Activated CD4-positive, CD25-positive, alpha-beta regulatory T cell treated with anti-CD3 and anti-CD28 coated beads, Interleukin-2, amount 50 U/mL, for 72 hours (primary cell): ENCODE data around the gene REPIN1.

Experiments used
- DNase-seq: peaks from one replicate; pipeline ENCODE4 v3.0.0; 2021

Gene REPIN1

DNA sequence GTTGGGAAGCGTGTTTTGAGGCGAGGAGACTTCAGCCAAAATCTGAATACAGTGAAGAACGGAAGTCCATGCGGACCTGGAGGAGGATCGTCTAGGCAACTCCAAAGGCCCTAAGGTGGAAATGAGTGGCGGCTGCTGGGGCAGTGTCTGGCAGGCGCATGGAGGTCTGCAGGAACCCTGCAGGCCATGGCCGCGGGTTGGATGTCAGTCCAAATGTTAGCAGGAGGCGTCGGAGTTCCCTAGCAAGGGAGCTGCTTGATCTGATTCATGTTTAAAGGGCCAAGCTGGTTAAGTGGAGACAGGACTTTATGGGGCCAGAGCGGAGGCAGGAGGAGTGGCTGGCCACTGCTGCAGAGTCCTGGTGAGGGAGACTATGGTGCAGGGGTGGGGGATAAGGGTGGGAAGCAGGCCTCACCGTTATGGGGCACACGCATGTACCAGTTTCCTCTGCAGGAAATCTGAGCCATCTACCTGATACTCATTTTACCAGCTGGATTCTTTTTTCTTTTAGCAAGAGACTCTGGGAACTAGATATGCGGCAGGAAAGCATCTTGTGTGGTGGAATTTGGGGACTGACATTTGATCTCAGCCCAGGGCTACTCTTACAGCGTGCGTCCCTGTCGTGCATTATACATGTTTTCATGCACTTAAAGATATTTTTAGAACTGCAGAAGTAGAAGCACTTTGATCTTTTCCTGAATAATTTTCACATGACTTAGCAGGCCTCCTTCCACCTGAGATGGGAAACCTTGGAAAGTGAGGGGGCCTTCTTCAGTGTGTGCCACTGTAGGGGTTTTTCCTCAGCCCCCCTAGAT is 6.6 kb upstream of the REPIN1 start:
- DNase-seq = no peak

DNA sequence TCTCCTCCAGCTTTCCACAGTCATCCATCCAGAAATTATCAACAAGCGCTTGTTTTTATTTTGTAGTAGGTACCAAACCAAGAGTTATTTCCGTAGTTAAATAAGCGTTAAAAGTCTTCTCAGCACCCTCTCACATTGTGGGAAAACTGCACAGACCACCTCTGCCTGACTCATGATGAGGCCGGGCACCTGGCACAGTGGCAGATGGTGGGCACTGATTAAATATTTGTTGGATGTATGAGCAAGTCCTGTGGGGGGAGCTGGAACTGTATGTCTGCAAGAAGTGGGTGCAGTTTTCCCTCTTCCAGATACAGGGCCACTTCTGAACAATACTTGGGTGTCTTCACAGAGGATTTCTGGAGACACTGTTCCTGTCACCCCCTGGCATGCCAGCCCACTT is 5.3 kb upstream of the REPIN1 start:
- no peak for DNase-seq

- no peak for DNase-seq
Observed at GRCh38 chr7:150363872-150364271, 4.8 kb upstream of the REPIN1 start.

GRCh38 chr7:150365194-150365593 is 3.4 kb upstream of the REPIN1 start:
- no peak for DNase-seq

DNA sequence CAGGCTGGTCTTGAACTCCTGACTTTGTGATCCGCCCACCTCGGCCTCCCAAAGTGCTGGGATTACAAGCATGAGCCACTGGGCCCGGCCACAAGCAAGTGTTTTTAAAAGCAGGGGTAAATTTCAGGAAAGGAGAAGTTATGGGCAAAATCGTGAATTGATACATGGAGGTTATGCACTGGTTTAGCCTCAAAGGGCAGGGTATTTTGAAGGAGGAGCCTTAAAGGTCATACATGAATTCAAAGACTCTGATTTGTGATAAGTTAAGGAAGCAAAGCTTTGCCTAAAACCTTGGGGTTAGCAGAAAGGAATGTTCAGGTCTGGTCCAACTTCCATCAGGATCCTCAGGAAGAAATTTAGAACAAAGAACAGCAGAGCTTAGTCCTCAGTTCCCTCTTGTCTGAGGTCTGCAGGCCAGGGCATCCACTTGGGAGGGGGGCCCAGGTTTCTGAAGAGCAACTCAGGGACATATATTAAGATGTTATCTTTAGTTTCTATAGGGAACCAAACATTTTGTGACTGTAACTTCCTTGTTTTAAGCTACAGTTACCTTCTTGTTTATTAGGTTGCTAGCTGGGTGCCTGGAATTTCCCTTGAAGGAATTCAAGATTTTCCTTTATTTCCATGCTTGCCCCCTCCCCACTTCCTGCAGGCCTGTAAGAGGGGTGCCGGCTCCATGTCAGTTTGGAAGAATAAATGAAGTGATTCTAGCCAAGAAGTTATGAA is 2.8 kb upstream of the REPIN1 start:
- DNase-seq = no peak

GRCh38 chr7:150367677-150368095 is 936 bp upstream of the REPIN1 start:
- no peak for DNase-seq

DNA sequence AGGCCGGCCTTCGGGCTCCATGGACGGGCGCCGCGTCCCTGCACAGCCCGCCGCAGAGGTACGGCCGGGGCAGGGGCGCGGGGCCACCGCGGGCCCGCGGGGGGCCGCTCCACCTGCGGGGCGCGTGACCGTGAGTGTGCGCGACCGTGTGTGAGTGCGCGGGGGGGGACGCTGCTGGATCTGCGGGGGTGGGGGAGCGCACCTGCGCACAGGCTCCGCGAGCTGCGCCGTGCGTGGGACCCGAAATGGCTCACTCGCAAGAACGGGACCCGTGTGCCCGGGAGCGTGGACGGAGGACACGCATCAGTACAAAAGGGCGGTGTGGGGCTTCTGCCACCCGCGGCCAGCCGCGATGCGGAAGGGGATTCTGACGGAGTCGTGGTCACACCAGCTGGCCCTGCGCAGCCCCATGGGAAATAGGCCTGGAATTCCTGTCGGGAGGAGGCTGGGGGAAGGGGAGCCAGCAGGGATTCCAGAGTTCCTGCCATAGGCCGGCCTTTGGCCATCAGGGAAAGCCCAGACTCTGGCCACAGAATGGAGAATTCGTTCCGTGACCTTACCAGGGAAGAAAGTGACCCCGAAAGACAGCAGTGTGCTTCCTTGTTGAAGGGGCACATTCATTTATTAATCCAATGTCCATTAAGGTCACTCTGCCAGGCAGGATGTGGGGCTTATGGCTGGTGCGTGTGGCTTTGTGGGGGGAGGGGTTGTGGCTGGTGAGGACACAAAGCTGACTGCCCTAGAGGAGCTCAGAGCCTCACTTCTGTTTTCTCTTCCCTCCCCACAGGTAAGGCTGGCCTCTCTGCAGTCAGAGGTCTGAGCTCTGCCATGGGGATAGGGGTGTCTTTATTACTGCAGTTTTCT is 494 bp downstream of the REPIN1 start:
- DNase-seq = peak; percentile 60

GRCh38 chr7:150369748-150370501 is 1.3 kb downstream of the REPIN1 start:
- DNase-seq = no peak

GRCh38 chr7:150370612-150371071 is 2.0 kb downstream of the REPIN1 start:
- no peak for DNase-seq

- DNase-seq = no peak
Observed at GRCh38 chr7:150371131-150371995, 2.7 kb downstream of the REPIN1 start.

GRCh38 chr7:150371996-150372270 is 3.3 kb downstream of the REPIN1 start:
- no peak for DNase-seq

DNA sequence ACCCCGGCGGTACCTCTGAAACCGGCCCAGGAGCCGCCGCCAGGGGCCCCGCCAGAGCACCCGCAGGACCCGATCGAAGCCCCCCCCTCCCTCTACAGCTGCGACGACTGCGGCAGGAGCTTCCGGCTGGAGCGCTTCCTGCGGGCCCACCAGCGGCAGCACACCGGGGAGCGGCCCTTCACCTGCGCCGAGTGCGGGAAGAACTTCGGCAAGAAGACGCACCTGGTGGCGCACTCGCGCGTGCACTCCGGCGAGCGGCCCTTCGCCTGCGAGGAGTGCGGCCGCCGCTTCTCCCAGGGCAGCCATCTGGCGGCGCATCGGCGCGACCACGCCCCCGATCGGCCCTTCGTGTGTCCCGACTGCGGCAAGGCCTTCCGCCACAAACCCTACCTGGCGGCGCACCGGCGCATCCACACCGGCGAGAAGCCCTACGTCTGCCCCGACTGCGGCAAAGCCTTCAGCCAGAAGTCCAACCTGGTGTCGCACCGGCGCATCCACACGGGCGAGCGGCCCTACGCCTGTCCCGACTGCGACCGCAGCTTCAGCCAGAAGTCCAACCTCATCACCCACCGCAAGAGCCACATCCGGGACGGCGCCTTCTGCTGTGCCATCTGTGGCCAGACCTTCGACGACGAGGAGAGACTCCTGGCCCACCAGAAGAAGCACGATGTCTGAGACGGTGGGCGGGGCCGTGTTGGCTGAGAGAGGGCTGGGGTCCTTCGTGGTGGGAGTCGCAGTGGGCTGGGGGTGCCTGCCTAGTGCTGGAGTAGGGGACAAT is 3.8 kb downstream of the REPIN1 start:
- DNase-seq = no peak

DNA sequence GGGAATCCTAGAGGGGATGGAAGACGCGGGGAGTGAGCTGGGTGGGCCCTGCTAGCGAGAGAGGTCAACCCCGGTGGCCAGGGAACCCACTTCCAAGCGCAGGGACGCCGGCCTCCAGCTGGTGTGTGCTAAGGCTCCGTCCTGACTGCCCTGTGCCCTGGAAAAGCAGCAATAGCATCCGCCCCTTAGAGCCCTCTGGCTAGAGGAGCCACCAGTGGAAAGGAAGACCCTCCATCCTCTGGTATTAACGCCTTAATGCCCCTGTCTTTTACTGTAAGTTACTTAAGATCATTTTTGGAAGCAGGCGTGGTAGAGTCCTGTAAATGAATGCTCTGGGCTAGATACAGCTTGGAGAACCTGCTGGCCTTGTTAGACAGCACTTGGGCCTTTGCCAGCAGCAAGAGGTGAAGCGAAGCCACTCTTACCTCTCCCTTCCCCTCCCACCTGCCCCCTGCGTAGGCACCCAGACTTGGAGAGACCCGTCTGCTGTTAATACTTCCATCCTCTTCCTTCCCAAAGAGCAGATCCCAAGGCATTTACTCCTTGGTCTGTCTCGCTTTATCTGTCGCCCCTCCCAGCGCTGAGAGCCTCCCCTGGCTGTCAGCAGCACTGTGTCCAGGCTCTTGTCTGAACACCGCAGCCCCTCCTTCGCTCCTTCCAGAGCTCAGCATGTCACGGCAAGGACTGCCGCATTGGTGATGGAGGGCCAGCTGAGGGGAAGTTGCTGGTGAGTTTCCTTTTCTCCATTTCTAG is 4.6 kb downstream of the REPIN1 start:
- no peak for DNase-seq

DNA sequence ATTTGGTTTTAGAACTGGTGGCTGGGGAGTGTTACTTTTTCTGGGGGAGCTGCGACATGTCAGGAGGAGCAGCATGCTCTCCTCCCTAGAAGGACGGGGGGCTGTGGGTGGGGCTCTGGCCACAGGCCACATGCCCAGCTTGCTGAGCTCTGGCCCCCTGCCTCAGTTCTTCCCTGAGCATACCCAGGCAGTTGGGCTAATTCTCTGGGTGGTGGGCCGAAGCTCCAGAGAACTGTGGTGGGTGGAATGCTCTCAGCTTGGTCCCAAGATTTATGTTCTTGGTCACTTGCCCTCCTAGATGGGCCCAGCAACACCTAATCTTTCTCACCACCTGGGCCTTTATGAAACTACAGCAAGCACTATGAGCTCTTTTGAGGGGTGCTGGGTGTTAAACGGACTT is 5.4 kb downstream of the REPIN1 start:
- no peak for DNase-seq

DNA sequence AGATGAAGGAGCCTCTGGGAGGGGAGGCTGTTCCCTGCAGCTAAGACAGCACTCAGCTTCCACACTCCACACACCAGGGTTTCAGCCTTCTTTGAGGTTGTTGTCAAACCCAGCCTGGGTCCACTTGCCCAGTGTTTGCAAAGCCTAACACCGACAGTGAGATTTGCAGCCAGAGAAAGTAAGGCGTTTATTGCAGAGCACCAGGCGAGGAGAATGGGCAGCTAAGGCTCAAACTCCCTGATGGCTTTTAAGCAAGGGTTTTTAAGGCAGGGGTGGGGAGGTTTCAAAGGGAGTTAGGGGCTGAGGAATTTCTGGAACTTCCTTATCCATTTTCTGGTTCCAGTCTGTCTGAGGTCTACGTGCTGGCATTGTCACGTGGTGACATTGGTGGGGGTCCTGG is 5.8 kb downstream of the REPIN1 start:
- no peak for DNase-seq

DNA sequence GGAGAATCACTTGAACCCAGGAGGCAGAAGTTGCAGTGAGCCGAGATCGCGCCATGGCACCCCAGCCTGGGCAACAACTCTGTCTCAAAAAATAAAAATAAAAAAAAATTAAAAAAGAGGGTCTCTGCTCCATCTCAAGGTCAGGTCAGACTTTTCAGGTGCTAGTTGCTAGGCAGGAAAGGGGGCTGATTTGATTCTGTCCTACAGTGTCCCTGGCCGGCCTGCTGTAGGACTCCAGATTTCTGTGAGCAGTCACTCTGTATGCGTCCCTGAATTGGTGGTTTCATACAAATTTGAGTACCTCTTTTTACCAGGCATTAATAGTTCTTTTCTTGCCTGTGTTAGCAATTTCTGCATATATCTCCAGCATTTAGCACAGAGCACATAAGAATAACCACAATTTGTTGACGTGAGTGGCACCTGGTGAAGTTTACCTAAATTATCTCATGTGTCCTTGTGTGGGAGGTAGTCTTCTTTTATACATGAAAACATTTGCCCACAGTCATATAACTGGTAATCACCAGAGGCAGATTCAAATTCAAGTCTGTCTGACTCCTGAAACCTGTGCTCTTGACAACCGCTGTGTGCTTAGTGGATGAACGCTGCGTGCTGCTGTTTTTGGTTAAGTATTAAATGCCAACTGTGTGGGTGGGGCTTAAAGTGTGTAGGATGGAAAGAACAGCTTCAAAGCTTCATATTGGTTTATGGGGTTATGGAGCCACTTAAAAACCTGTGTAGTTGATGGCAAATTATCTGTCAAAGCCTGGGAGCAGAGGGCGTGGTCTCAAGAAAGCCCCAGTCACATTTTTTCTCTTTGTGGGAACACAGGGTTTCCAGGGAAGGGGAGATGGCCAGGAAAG is 7.3 kb downstream of the REPIN1 start:
- DNase-seq = no peak

- DNase-seq = no peak
Observed at GRCh38 chr7:150376560-150376959, 7.9 kb downstream of the REPIN1 start.

DNA sequence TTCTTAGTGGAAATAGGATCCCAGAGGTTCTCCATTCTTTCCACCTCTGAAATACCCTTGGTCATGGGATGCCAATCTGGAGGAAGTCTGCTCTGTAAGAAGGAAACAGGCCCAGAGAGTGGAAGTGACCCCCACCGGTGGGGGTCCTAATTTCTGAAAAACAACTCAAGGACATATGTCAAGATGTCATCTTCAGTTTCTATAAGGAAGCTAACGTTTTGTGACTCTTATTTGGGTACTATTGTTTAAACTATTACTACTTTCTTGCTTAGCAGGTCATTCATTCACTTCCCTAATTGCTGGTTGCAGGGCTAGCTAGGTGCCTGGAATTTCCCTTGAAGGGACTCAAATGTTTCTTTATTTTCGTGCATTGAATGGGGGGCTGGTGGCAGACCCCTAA is 8.6 kb downstream of the REPIN1 start:
- no peak for DNase-seq

- no peak for DNase-seq
Observed at GRCh38 chr7:150377635-150378034, 9.0 kb downstream of the REPIN1 start.
